Coronary artery (tissue), 2 donors: ENCODE data around the gene GNA15.
"Not testable (repeated sequence)": the region's sequence is repeated elsewhere in the genome, so short reads cannot be mapped to it uniquely, and the experiment has no call there.

Experiments
- DNase-seq: peaks from one replicate; pipeline ENCODE4 v3.0.0-alpha.2; 2017; ENCODE audit warnings: low spot score
- H3K27ac ChIP-seq, 2 donors: fragments of 200-600 bp; sonication (generic); one replicate each; pipeline ENCODE4 v1.5.1; 2016 to 2019
- H3K4me3 ChIP-seq: fragments of 200-600 bp; sonication (generic); 2 replicates; pipeline ENCODE4 v1.5.1; 2016; ENCODE audit warnings: mild to moderate bottlenecking, moderate library complexity
- CTCF ChIP-seq: fragments of 200-600 bp; sonication (generic); IDR thresholded peaks from one replicate; pipeline ENCODE4 v1.5.1; 2019; ENCODE audit warnings: antibody characterized with exemption

Gene GNA15

GRCh38 chr19:3190921-3191805, 55.3 kb downstream of the GNA15 start:
- no peak overlapping the region for H3K27ac ChIP-seq
- H3K4me3 ChIP-seq: no peak overlapping the region
- DNase-seq: no peak
- no peak for TF ChIP-seq CTCF

DNA sequence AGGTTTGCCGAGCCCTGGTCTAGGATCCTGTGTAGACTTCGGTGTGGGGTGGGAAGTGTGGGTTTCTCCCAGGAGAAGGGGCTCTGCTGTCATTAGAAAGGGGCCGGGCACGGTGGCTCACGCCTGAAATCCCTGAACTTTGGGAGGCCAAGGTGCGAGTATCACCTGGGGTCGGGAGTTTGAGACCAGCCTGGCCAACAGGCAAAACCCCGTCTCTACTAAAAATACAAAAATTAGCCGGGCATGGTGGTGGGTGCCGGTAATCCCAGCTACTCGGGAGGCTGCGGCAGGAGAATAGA, 55.9 kb downstream of the GNA15 start:
- not testable (repeated sequence) for DNase-seq, H3K27ac ChIP-seq, H3K4me3 ChIP-seq

GRCh38 chr19:3192228-3192635, 56.4 kb downstream of the GNA15 start:
- no peak for DNase-seq
- Histone ChIP-seq H3K27ac (no peak overlapping the region), H3K4me3 (no peak overlapping the region)
- TF ChIP-seq CTCF: no peak

DNA sequence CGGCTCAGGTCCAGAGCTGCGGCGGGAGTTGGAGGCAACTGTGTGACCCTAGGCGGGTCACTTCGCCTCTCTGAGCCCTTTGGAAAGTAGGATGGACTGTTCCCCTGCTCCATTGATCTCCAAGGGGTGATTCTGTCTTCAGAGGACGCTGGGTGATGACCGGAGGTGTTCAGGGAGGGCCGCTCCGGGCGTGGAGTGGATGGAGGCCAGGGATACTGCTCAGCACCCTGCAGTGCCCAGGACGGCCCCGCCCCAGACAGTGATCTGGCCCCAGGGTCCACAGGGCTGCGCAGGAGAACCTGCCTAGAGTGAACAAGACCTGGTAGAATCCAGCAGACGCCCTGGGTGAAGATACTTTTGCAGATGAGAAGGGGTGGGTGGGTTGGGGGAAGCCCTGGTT, 56.9 kb downstream of the GNA15 start:
- TF ChIP-seq CTCF: no peak
- Histone ChIP-seq H3K27ac (no peak overlapping the region), H3K4me3 (no peak overlapping the region)
- DNase-seq: no peak

- no peak for DNase-seq
- no peak overlapping the region for H3K27ac ChIP-seq
- no peak overlapping the region for H3K4me3 ChIP-seq
- TF ChIP-seq CTCF: no peak
These were observed 57.6 kb downstream of the GNA15 start for GRCh38 chr19:3193256-3194105.

GRCh38 chr19:3194106-3195087, 58.6 kb downstream of the GNA15 start:
- TF ChIP-seq CTCF: no peak
- no peak overlapping the region for H3K27ac ChIP-seq
- no peak overlapping the region for H3K4me3 ChIP-seq
- no peak for DNase-seq
